ENCODE data around the gene CYREN. TPM values are rescaled to one million over a fixed set of nuclear protein-coding genes. Genes with fewer than 3 reads are reported as not detected.

The CYREN gene
- polyA plus RNA-seq, 2 of the 4 experiments (the other 2 are of a cell fraction) = 59.3 to 70.4 TPM

DNA sequence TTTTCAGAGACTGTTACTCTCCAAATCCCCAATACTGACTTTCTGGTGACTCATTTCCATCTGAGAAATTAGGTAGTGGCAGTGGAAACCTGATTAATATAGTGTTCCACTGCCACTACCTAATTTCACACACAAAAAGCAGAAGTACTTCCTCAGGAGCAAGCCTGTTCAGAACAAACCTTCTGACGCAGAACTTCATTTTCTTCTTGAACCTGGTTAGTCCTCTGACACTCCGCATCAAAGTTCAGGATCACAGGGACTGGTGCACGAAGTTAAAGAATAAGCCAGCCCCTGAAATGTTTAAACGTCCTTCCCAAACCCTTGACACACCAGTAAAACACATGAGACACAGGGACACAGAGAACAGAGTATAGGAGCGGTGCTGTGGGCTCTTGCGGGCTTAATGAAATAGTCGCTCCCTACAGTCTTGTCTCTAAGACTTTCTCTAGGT lies 36.5 kb upstream of the CYREN start:
- H3K4me3 ChIP-seq = no peak overlapping the region
- CTCF ChIA-PET = interaction anchor here (0.9 kb wide), 1 partner anchor 128 kb away, joined by 3 read pairs; no protein-coding TSS in a partner anchor
- H3K9me3 ChIP-seq = no peaks in the 10 kb centered on the region
- POLR2A ChIA-PET = no interaction called here
- no peak overlapping the region for H3K27ac ChIP-seq
- ATAC-seq = no peak
- H3K4me1 ChIP-seq = 0 out of 3 replicates have a peak, but pooled peaks cover 7% of the 10 kb centered on the region
- FAIRE-seq = no peak
- TF ChIP-seq EP300 (IDR thresholded peaks at IDR 0.05) (no peak), HDAC2 (IDR thresholded peaks at IDR 0.05) (no peak), FOSL2 (IDR thresholded peaks at IDR 0.05) (no peak), FOSL2 (CRISPR knock-in tag; IDR thresholded peaks at IDR 0.05) (no peak), HOXB5 (CRISPR knock-in tag; IDR thresholded peaks at IDR 0.05) (no peak), MAZ (IDR thresholded peaks at IDR 0.05; ENCODE audit: borderline replicate concordance, low read depth, low read length) (no peak), NFE2L2 (conservative IDR thresholded peaks at IDR 0.05; ENCODE audit: low read length) (no peak), NR3C1 (IDR thresholded peaks at IDR 0.05) (no peak)
- TF ChIP-seq, protein P1, sequence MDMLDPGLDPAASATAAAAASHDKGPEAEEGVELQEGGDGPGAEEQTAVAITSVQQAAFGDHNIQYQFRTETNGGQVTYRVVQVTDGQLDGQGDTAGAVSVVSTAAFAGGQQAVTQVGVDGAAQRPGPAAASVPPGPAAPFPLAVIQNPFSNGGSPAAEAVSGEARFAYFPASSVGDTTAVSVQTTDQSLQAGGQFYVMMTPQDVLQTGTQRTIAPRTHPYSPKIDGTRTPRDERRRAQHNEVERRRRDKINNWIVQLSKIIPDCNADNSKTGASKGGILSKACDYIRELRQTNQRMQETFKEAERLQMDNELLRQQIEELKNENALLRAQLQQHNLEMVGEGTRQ (IDR thresholded peaks at IDR 0.05) = no peak
- TF ChIP-seq, protein P2, sequence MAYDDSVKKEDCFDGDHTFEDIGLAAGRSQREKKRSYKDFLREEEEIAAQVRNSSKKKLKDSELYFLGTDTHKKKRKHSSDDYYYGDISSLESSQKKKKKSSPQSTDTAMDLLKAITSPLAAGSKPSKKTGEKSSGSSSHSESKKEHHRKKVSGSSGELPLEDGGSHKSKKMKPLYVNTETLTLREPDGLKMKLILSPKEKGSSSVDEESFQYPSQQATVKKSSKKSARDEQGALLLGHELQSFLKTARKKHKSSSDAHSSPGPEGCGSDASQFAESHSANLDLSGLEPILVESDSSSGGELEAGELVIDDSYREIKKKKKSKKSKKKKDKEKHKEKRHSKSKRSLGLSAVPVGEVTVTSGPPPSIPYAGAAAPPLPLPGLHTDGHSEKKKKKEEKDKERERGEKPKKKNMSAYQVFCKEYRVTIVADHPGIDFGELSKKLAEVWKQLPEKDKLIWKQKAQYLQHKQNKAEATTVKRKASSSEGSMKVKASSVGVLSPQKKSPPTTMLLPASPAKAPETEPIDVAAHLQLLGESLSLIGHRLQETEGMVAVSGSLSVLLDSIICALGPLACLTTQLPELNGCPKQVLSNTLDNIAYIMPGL (CRISPR knock-in tag; IDR thresholded peaks at IDR 0.05; ENCODE audit: borderline replicate concordance) = no peak
- 76% methylated on average over 7 of the region's 7 CpGs for WGBS (ENCODE audit: missing lambda C conversion rate)
- no peak for DNase-seq (ENCODE audit: low read depth in 1 of 2, low spot score in 1 of 2)
- no peak overlapping the region for H3K4me2 ChIP-seq

DNA sequence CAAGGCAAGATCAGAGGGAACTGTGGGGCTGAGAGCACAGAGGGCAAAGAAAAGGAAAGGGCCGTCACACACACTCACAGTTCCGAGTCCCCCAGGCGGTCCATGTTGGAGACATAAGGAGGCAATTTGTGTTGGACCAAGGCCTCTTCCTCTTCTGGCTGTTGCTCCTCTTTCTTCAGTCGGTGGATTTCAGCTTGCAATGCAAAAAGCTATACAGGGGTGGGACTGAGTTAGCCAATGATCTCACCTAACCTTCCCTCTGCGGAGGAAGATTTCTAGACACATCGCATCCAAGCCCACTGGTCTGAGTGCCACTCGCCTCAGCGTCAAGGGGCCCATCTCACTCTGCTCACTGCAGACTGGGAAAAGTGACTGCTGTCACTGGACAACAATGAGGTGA lies 35.3 kb upstream of the CYREN start:
- 96% methylated on average over 8 of the region's 8 CpGs for WGBS (ENCODE audit: missing lambda C conversion rate)
- ATAC-seq (no peak), DNase-seq (ENCODE audit: low read depth in 1 of 2, low spot score in 1 of 2) (no peak), FAIRE-seq (no peak)
- CTCF ChIA-PET = interaction anchor here (1.1 kb wide), 1 partner anchor 440 kb away, joined by 4 read pairs; no protein-coding TSS in a partner anchor
- Histone ChIP-seq H3K4me1 (0 out of 3 replicates have a peak, but pooled peaks cover 7% of the 10 kb centered on the region), H3K27ac (no peak overlapping the region), H3K9me3 (no peaks in the 10 kb centered on the region), H3K4me3 (no peak overlapping the region), H3K4me2 (no peak overlapping the region)
- TF ChIP-seq POLR2AphosphoS2 (conservative IDR thresholded peaks at IDR 0.05; ENCODE audit: low read length) (no peak), SMC3 (IDR thresholded peaks at IDR 0.05) (no peak), KDM1A (IDR thresholded peaks at IDR 0.05; ENCODE audit: low read depth) (no peak), ZFP36 (IDR thresholded peaks at IDR 0.05; ENCODE audit: borderline replicate concordance, partially characterized antibody) (no peak)
- POLR2A ChIA-PET = no interaction called here

DNA sequence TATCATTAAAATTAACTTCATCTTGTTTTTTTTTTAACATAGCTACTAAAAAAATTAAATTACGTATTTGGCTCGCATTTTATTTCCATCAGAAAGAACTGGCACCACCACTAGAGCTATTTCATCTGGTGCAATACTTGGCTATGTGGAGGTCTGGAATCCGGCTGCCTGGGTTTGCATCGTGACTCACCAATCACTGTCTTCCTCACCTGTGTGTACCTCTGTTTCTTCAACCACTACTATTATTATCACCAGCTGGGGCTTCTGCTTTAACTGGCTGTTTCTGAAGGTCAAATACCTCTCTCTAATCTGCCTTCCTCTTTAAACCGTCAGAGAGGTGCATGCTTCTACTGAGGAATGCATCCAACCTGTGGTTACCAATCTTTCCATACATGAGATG lies 34.4 kb upstream of the CYREN start:
- ChIA-PET CTCF (interaction anchor here (0.8 to 1.1 kb wide), 2 partner anchors 441 to 692 kb away, joined by 4 to 6 read pairs; no protein-coding TSS in a partner anchor), POLR2A (interaction anchor here (0.6 kb wide), 1 partner anchor 10 kb away, joined by 4 read pairs; no protein-coding TSS in a partner anchor)
- TF ChIP-seq HOXB13 (CRISPR knock-in tag; IDR thresholded peaks at IDR 0.05; ENCODE audit: low read depth) (no peak), RNF2 (IDR thresholded peaks at IDR 0.05; ENCODE audit: borderline replicate concordance, low read depth) (no peak), RARB (CRISPR knock-in tag; IDR thresholded peaks at IDR 0.05) (no peak), NR3C1 (IDR thresholded peaks at IDR 0.05) (no peak), ESRRA (IDR thresholded peaks at IDR 0.05; ENCODE audit: borderline replicate concordance, low read length) (no peak), PHF8 (IDR thresholded peaks at IDR 0.05; ENCODE audit: borderline replicate concordance, low read depth) (no peak), HEYL (CRISPR knock-in tag; IDR thresholded peaks at IDR 0.05) (no peak), EP300 (IDR thresholded peaks at IDR 0.05) (no peak), RFX5 (IDR thresholded peaks at IDR 0.05) (no peak), TFCP2L1 (CRISPR knock-in tag; IDR thresholded peaks at IDR 0.05) (no peak), JUNB (IDR thresholded peaks at IDR 0.05) (no peak), NPAS2 (CRISPR knock-in tag; IDR thresholded peaks at IDR 0.05; ENCODE audit: borderline replicate concordance) (no peak), ZFP36 (IDR thresholded peaks at IDR 0.05; ENCODE audit: borderline replicate concordance, partially characterized antibody) (no peak)
- TF ChIP-seq, protein P3, sequence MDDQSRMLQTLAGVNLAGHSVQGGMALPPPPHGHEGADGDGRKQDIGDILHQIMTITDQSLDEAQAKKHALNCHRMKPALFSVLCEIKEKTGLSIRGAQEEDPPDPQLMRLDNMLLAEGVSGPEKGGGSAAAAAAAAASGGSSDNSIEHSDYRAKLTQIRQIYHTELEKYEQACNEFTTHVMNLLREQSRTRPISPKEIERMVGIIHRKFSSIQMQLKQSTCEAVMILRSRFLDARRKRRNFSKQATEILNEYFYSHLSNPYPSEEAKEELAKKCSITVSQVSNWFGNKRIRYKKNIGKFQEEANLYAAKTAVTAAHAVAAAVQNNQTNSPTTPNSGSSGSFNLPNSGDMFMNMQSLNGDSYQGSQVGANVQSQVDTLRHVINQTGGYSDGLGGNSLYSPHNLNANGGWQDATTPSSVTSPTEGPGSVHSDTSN (IDR thresholded peaks at IDR 0.05) = no peak
- TF ChIP-seq, protein P4, sequence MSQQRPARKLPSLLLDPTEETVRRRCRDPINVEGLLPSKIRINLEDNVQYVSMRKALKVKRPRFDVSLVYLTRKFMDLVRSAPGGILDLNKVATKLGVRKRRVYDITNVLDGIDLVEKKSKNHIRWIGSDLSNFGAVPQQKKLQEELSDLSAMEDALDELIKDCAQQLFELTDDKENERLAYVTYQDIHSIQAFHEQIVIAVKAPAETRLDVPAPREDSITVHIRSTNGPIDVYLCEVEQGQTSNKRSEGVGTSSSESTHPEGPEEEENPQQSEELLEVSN (IDR thresholded peaks at IDR 0.05; ENCODE audit: borderline replicate concordance, low read depth) = no peak
- TF ChIP-seq, protein P5, sequence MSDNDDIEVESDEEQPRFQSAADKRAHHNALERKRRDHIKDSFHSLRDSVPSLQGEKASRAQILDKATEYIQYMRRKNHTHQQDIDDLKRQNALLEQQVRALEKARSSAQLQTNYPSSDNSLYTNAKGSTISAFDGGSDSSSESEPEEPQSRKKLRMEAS (IDR thresholded peaks at IDR 0.05) = no peak
- TF ChIP-seq, protein P6, sequence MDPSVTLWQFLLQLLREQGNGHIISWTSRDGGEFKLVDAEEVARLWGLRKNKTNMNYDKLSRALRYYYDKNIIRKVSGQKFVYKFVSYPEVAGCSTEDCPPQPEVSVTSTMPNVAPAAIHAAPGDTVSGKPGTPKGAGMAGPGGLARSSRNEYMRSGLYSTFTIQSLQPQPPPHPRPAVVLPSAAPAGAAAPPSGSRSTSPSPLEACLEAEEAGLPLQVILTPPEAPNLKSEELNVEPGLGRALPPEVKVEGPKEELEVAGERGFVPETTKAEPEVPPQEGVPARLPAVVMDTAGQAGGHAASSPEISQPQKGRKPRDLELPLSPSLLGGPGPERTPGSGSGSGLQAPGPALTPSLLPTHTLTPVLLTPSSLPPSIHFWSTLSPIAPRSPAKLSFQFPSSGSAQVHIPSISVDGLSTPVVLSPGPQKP (IDR thresholded peaks at IDR 0.05; ENCODE audit: low read depth, low read length) = no peak
- H3K27ac ChIP-seq = no peak overlapping the region
- no peaks in the 10 kb centered on the region for H3K9me3 ChIP-seq
- 0 out of 3 replicates have a peak, but pooled peaks cover 7% of the 10 kb centered on the region for H3K4me1 ChIP-seq
- no peak for FAIRE-seq
- WGBS (ENCODE audit: missing lambda C conversion rate) = 90% methylated on average over 5 of the region's 5 CpGs
- no peak for DNase-seq (ENCODE audit: low read depth in 1 of 2, low spot score in 1 of 2)
- no peak overlapping the region for H3K4me2 ChIP-seq
- H3K4me3 ChIP-seq = no peak overlapping the region
- ATAC-seq = no peak

All from A549 (cell line).